Measurements from ENCODE around the gene FAM3B. TPM values are rescaled to one million over a fixed set of nuclear protein-coding genes. Genes with fewer than 3 reads are reported as not detected.

Gene FAM3B
- total and polyA plus RNA-seq, 2 of the 4 experiments (the other 2 are of a cell fraction): not detected

DNA sequence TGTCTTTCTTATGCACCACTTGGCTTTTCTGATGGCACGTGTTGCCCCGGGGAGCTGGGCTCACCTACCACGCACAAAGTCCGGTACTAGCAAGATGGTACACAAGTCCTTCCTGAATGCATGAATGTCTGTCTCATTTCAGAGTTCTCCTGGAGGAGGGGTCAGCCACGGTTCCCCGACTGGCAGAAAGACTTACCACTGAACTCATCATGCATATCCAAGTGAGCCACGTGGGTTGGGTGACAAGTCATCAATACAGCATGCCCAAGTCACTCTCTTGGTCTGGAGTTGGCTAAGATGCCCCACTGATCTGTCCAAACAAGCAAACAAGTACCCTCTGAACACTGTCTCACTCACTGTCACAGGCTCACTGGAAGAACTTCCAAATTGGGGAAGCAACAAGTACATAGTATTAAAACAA, 80.9 kb downstream of the FAM3B start:
- DNase-seq (no peak), ATAC-seq (ENCODE audit: low read depth) (no peak)
- H3K9ac ChIP-seq (ENCODE audit: low read depth, low read length): no peak overlapping the region
- H4K5ac ChIP-seq (ENCODE audit: low read depth, low read length): no peak overlapping the region
- H3K27ac ChIP-seq (ENCODE audit: insufficient read depth, low read length): no peak overlapping the region
- dilution Hi-C loops (cut with HindIII; ENCODE audit: low sequenced_read_pairs, unreplicated experiment): no loop called here
- H3K79me1 ChIP-seq (ENCODE audit: low read depth in 1 of 2, low read length in 2 of 2): no peaks in the 10 kb centered on the region
- H3K4me2 ChIP-seq (ENCODE audit: low read depth, low read length): no peak overlapping the region
- H2AK5ac ChIP-seq (ENCODE audit: low read depth, low read length): no peak overlapping the region
- H3K9me1 ChIP-seq (ENCODE audit: insufficient read depth, low read length): no peaks in the 10 kb centered on the region
- no peak overlapping the region for H4K8ac ChIP-seq (ENCODE audit: low read depth in 2 of 2, low read length in 2 of 2)
- in situ Hi-C loops (cut with MboI; ENCODE audit: low sequenced_read_pairs): no loop called here
- peaks cover 3% of the 10 kb centered on the region; the same call in 1 of the 2 replicates for H3K27me3 ChIP-seq (ENCODE audit: control insufficient read depth, insufficient read depth, low read length)
- TF ChIP-seq RFX5 (IDR thresholded peaks at IDR 0.05; ENCODE audit: low read depth, low read length) (no peak), USF2 (IDR thresholded peaks at IDR 0.05; ENCODE audit: low read depth, low read length) (no peak), SMC3 (IDR thresholded peaks at IDR 0.05; ENCODE audit: low read depth, low read length) (no peak), BHLHE40 (IDR thresholded peaks at IDR 0.05; ENCODE audit: low read depth, low read length) (no peak), CEBPB (IDR thresholded peaks at IDR 0.05; ENCODE audit: low read depth, low read length) (no peak), FOS (IDR thresholded peaks at IDR 0.05; ENCODE audit: low read depth, low read length) (no peak), MAZ (IDR thresholded peaks at IDR 0.05; ENCODE audit: borderline replicate concordance, low read depth, low read length) (no peak), MAFK (IDR thresholded peaks at IDR 0.05; ENCODE audit: low read depth, low read length) (no peak), CTCF (conservative IDR thresholded peaks at IDR 0.05; ENCODE audit: low read depth, low read length) (no peak), NFE2L2 (IDR thresholded peaks at IDR 0.05; ENCODE audit: low read depth, low read length) (no peak), MXI1 (IDR thresholded peaks at IDR 0.05; ENCODE audit: borderline replicate concordance, low read depth, low read length) (no peak), RCOR1 (IDR thresholded peaks at IDR 0.05; ENCODE audit: insufficient replicate concordance, low read length) (no peak), RAD21 (IDR thresholded peaks at IDR 0.05; ENCODE audit: low read length) (no peak), POLR2A (IDR thresholded peaks at IDR 0.05; ENCODE audit: low read depth, low read length) (no peak)
- TF ChIP-seq, protein P1, sequence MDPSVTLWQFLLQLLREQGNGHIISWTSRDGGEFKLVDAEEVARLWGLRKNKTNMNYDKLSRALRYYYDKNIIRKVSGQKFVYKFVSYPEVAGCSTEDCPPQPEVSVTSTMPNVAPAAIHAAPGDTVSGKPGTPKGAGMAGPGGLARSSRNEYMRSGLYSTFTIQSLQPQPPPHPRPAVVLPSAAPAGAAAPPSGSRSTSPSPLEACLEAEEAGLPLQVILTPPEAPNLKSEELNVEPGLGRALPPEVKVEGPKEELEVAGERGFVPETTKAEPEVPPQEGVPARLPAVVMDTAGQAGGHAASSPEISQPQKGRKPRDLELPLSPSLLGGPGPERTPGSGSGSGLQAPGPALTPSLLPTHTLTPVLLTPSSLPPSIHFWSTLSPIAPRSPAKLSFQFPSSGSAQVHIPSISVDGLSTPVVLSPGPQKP (IDR thresholded peaks at IDR 0.05; ENCODE audit: borderline replicate concordance, low read depth, low read length): no peak
- H3K4me3 ChIP-seq (ENCODE audit: insufficient read depth, low read depth, low read length): no peak overlapping the region
- 90% methylated on average over 4 of the region's 7 CpGs; no CpG with 5 or more reads in 1 of the 2 experiments for WGBS, 2 experiments (ENCODE audit: extremely low coverage in 2 of 2, insufficient read length in 1 of 2)
- H3K23ac ChIP-seq (ENCODE audit: low read depth, low read length): no peak overlapping the region
- H3K18ac ChIP-seq (ENCODE audit: low read depth, low read length): no peak overlapping the region
- H2BK120ac ChIP-seq (ENCODE audit: low read depth, low read length): no peak overlapping the region
- H4K20me1 ChIP-seq (ENCODE audit: insufficient read depth, low read length): no peaks in the 10 kb centered on the region
- H3K36me3 ChIP-seq (ENCODE audit: control insufficient read depth, insufficient read depth, low read length): no peaks in the 10 kb centered on the region
- intact Hi-C loops (cut with micrococcal nuclease): no loop called here
- no peak overlapping the region for H4K91ac ChIP-seq (ENCODE audit: insufficient read depth, low read depth, low read length)
- no TSS peak for BruUV-seq (replicated peaks)
- H2AFZ ChIP-seq (replicated peaks; ENCODE audit: low read length, poor library complexity): no peak overlapping the region
- no peak overlapping the region for H2BK20ac ChIP-seq (ENCODE audit: low read depth, low read length)
- H3K4me1 ChIP-seq (ENCODE audit: control insufficient read depth, insufficient read depth, low read length): no peaks in the 10 kb centered on the region
- H3K9me3 ChIP-seq (ENCODE audit: control insufficient read depth, insufficient read depth, low read length): no peaks in the 10 kb centered on the region
- no peak overlapping the region for H2BK5ac ChIP-seq (ENCODE audit: low read depth, low read length, poor library complexity, severe bottlenecking)
- CTCF ChIA-PET: interaction anchor here (0.7 kb wide), 1 partner anchor 85 kb away, joined by 3 read pairs; no protein-coding TSS in a partner anchor
- no peak overlapping the region for H3K4ac ChIP-seq (ENCODE audit: low read depth, low read length)
- no peak overlapping the region for H3K56ac ChIP-seq (ENCODE audit: extremely low read depth, insufficient read depth, low read length)
- H2AK9ac ChIP-seq (replicated peaks; ENCODE audit: low read depth, low read length, poor library complexity): no peak overlapping the region
- POLR2A ChIA-PET (ENCODE audit: unreplicated experiment): no interaction called here
- no peak overlapping the region for H2BK15ac ChIP-seq (ENCODE audit: low read depth, low read length)
- no peak overlapping the region for H3K14ac ChIP-seq (replicated peaks; ENCODE audit: low read depth, low read length)

Data from IMR-90 (cell line).